ENCODE data around the gene GALNT16. TPM values are rescaled to one million over a fixed set of nuclear protein-coding genes. Genes with fewer than 3 reads are reported as not detected.

The GALNT16 gene
- total RNA-seq, 4 donors from 2014 or later = 5.8 to 18.4 (median 10.5) TPM

- H3K27ac ChIP-seq (replicated peaks in 1 of 4) = no peak overlapping the region
- no peaks in the 10 kb centered on the region for H3K9me3 ChIP-seq
- no peaks in the 10 kb centered on the region for H3K36me3 ChIP-seq
- TF ChIP-seq POLR2AphosphoS5 (IDR thresholded peaks at IDR 0.05) (no peak), EP300 (IDR thresholded peaks at IDR 0.05) (no peak)
- no peaks in the 10 kb centered on the region for H3K27me3 ChIP-seq
- no peak for DNase-seq (ENCODE audit: extremely low spot score)
- WGBS = 74% methylated on average over 4 of the region's 4 CpGs
- H3K4me3 ChIP-seq = no peak overlapping the region
- peaks cover 0 to 10% (median 5%) of the 10 kb centered on the region in 4 donors for H3K4me1 ChIP-seq
- intact Hi-C loops (cut with DNase I) = no loop called here
Measured at GRCh38 chr14:69300601-69301221, 40.8 kb downstream of the GALNT16 start.

- Histone ChIP-seq H3K4me3 (no peak overlapping the region), H3K9me3 (no peaks in the 10 kb centered on the region), H3K27me3 (no peaks in the 10 kb centered on the region), H3K36me3 (no peaks in the 10 kb centered on the region), H3K27ac (replicated peaks in 1 of 4) (no peak overlapping the region), H3K4me1 (peaks cover 0 to 10% (median 4%) of the 10 kb centered on the region in 4 donors)
- TF ChIP-seq POLR2AphosphoS5 (IDR thresholded peaks at IDR 0.05) = no peak
- no peak for TF ChIP-seq CTCF (IDR thresholded peaks at IDR 0.05)
- WGBS = 97% methylated on average over 2 of the region's 2 CpGs
- intact Hi-C loops (cut with DNase I) = no loop called here
- DNase-seq (ENCODE audit: extremely low spot score) = no peak
Measured at GRCh38 chr14:69303086-69303485, 43.1 kb downstream of the GALNT16 start.

- intact Hi-C loops (cut with DNase I) = no loop called here
- H3K36me3 ChIP-seq = no peaks in the 10 kb centered on the region
- no peak overlapping the region for H3K27ac ChIP-seq (replicated peaks in 1 of 4)
- no peaks in the 10 kb centered on the region for H3K27me3 ChIP-seq
- H3K9me3 ChIP-seq = no peaks in the 10 kb centered on the region
- 90% methylated on average over 4 of the region's 5 CpGs for WGBS
- TF ChIP-seq POLR2AphosphoS5 (IDR thresholded peaks at IDR 0.05) (no peak), CTCF (IDR thresholded peaks at IDR 0.05) (no peak), POLR2A (IDR thresholded peaks at IDR 0.05; ENCODE audit: low read depth) (no peak), EP300 (IDR thresholded peaks at IDR 0.05) (no peak)
- no peak overlapping the region for H3K4me3 ChIP-seq
- H3K4me1 ChIP-seq = peaks cover 14 to 20% (median 14%) of the 10 kb centered on the region in 4 donors
- no peak for DNase-seq (ENCODE audit: extremely low spot score)
Measured at GRCh38 chr14:69312608-69313007, 52.6 kb downstream of the GALNT16 start.

GRCh38 chr14:69313176-69313575 is 53.2 kb downstream of the GALNT16 start:
- no peaks in the 10 kb centered on the region for H3K27me3 ChIP-seq
- WGBS = 83% methylated on average over 2 of the region's 6 CpGs
- H3K4me3 ChIP-seq = no peak overlapping the region
- H3K36me3 ChIP-seq = no peaks in the 10 kb centered on the region
- no peak for DNase-seq (ENCODE audit: extremely low spot score)
- peaks cover 17 to 25% (median 18%) of the 10 kb centered on the region in 4 donors for H3K4me1 ChIP-seq
- no peaks in the 10 kb centered on the region for H3K9me3 ChIP-seq
- intact Hi-C loops (cut with DNase I) = no loop called here
- H3K27ac ChIP-seq (replicated peaks in 1 of 4) = no peak overlapping the region
- TF ChIP-seq EP300 (IDR thresholded peaks at IDR 0.05) (no peak), POLR2A (IDR thresholded peaks at IDR 0.05; ENCODE audit: low read depth) (no peak), POLR2AphosphoS5 (IDR thresholded peaks at IDR 0.05) (no peak), CTCF (IDR thresholded peaks at IDR 0.05) (no peak)

GRCh38 chr14:69314327-69314726 is 54.4 kb downstream of the GALNT16 start:
- TF ChIP-seq POLR2AphosphoS5 (IDR thresholded peaks at IDR 0.05) (no peak), EP300 (IDR thresholded peaks at IDR 0.05) (no peak), CTCF (IDR thresholded peaks at IDR 0.05) (no peak)
- WGBS = 44% methylated on average over 1 of the region's 1 CpG
- intact Hi-C loops (cut with DNase I) = no loop called here
- no peaks in the 10 kb centered on the region for H3K9me3 ChIP-seq
- DNase-seq (ENCODE audit: extremely low spot score) = no peak
- H3K36me3 ChIP-seq = no peaks in the 10 kb centered on the region
- no peaks in the 10 kb centered on the region for H3K27me3 ChIP-seq
- peaks cover 18 to 25% (median 19%) of the 10 kb centered on the region in 4 donors for H3K4me1 ChIP-seq
- no peak overlapping the region for H3K4me3 ChIP-seq
- no peak overlapping the region for H3K27ac ChIP-seq (replicated peaks in 1 of 4)

Measured in esophagus muscularis mucosa (tissue), 4 donors.